PFSK-1 (cell line): Measurements from ENCODE around the gene FAM111A.

Source experiments
- FOXP2 ChIP-seq: optimal IDR thresholded peaks from 2 replicates; pipeline ENCODE3; 2011; ENCODE audit warnings: borderline replicate concordance, control low read depth, inconsistent platforms; ENCODE audit not compliant: insufficient read depth; ENCODE audit errors: extremely low read length, extremely low read depth
- POLR2AphosphoS5 ChIP-seq: IDR thresholded peaks from 2 replicates; pipeline ENCODE4 v1.6.1; 2012; ENCODE audit warnings: low read depth, mild to moderate bottlenecking, control low read depth, low read length, moderate library complexity
- REST ChIP-seq, 2 experiments: IDR thresholded peaks; 2 replicates each; pipeline versions ENCODE4 v1.6.1 to v1.8.0; 2011 to 2012; ENCODE audit warnings: low read depth in 2 of 2, low read length in 2 of 2, control low read depth in 1 of 2, inconsistent platforms in 1 of 2, mild to moderate bottlenecking in 1 of 2, moderate library complexity in 1 of 2; ENCODE audit not compliant: insufficient read depth in 1 of 2
- SIN3A ChIP-seq: IDR thresholded peaks from 2 replicates; pipeline ENCODE4 v1.6.1; 2012; ENCODE audit warnings: mild to moderate bottlenecking, low read length, moderate library complexity, borderline replicate concordance; ENCODE audit not compliant: insufficient read depth
- TAF1 ChIP-seq: IDR thresholded peaks from 2 replicates; pipeline ENCODE4 v1.6.1; 2012; ENCODE audit warnings: low read length, control low read depth, borderline replicate concordance; ENCODE audit not compliant: insufficient read depth

FAM111A gene

GRCh38 chr11:59189986-59190385 is 47.3 kb downstream of the FAM111A start:
- TF ChIP-seq POLR2AphosphoS5, result no peak
- TF ChIP-seq REST (IDR thresholded peaks at IDR 0.05; ENCODE audit: insufficient read depth in 1 of 2, low read depth in 2 of 2, low read length in 2 of 2), result no peak
- TF ChIP-seq FOXP2, result no peak
- no peak for TF ChIP-seq TAF1
- TF ChIP-seq SIN3A, result no peak

GRCh38 chr11:59191095-59191494 is 48.4 kb downstream of the FAM111A start:
- TF ChIP-seq SIN3A, result no peak
- TF ChIP-seq POLR2AphosphoS5, result no peak
- no peak for TF ChIP-seq TAF1
- TF ChIP-seq REST (IDR thresholded peaks at IDR 0.05; ENCODE audit: insufficient read depth in 1 of 2, low read depth in 2 of 2, low read length in 2 of 2), result no peak
- TF ChIP-seq FOXP2, result no peak

- no peak for TF ChIP-seq SIN3A
- no peak for TF ChIP-seq REST (IDR thresholded peaks at IDR 0.05; ENCODE audit: insufficient read depth in 1 of 2, low read depth in 2 of 2, low read length in 2 of 2)
- no peak for TF ChIP-seq POLR2AphosphoS5
- TF ChIP-seq TAF1, result no peak
Measured at GRCh38 chr11:59191890-59192289, 49.2 kb downstream of the FAM111A start.

- TF ChIP-seq POLR2AphosphoS5 (no peak), TAF1 (no peak), REST (IDR thresholded peaks at IDR 0.05; ENCODE audit: insufficient read depth in 1 of 2, low read depth in 2 of 2, low read length in 2 of 2) (no peak), FOXP2 (no peak), SIN3A (no peak)
Measured at GRCh38 chr11:59192446-59193020, 49.9 kb downstream of the FAM111A start.

GRCh38 chr11:59193587-59194130 is 51.0 kb downstream of the FAM111A start:
- TF ChIP-seq POLR2AphosphoS5 (no peak), TAF1 (no peak), FOXP2 (no peak), SIN3A (no peak), REST (IDR thresholded peaks at IDR 0.05; ENCODE audit: insufficient read depth in 1 of 2, low read depth in 2 of 2, low read length in 2 of 2) (no peak)
